Effector memory CD8-positive, alpha-beta T cell (primary cell): ENCODE data around the gene KCTD2.
A peak's percentile ranks its signal among the peaks of the same experiment; 100 is the strongest.

ENCODE experiments used
- ATAC-seq: fragments of 150-1000 bp; cut with Tn5 transposase; replicated peaks from 2 replicates; pipeline ENCODE4 v1.10.0; 2021; ENCODE audit warnings: mild to moderate bottlenecking, moderate library complexity
- DNase-seq, 3 experiments: peaks; one replicate each; pipeline ENCODE4 v3.0.0; 2021
- H3K27ac Mint-ChIP-seq, 2 donors: one replicate each; pipeline ENCODE4 v1.8.0; 2022; ENCODE audit warnings: mild to moderate bottlenecking in 2 of 2, mixed read lengths in 2 of 2, moderate library complexity in 2 of 2
- H3K27me3 Mint-ChIP-seq, 2 donors: one replicate each; pipeline ENCODE4 v1.8.0; 2022; ENCODE audit warnings: mixed read lengths in 2 of 2
- H3K36me3 Mint-ChIP-seq: one replicate; pipeline ENCODE4 v1.8.0; 2022; ENCODE audit warnings: mild to moderate bottlenecking, moderate library complexity, mixed read lengths; ENCODE audit not compliant: insufficient read depth
- H3K4me1 Mint-ChIP-seq, 2 donors: one replicate each; pipeline ENCODE4 v1.8.0; 2022; ENCODE audit warnings: low read depth in 2 of 2, mixed read lengths in 2 of 2
- H3K4me3 Mint-ChIP-seq, 2 donors: one replicate each; pipeline ENCODE4 v1.8.0; 2022; ENCODE audit warnings: mild to moderate bottlenecking in 2 of 2, mixed read lengths in 2 of 2, moderate library complexity in 2 of 2
- H3K9me3 Mint-ChIP-seq, 2 donors: one replicate each; pipeline ENCODE4 v1.8.0; 2022; ENCODE audit warnings: mixed read lengths in 2 of 2

KCTD2 gene

DNA sequence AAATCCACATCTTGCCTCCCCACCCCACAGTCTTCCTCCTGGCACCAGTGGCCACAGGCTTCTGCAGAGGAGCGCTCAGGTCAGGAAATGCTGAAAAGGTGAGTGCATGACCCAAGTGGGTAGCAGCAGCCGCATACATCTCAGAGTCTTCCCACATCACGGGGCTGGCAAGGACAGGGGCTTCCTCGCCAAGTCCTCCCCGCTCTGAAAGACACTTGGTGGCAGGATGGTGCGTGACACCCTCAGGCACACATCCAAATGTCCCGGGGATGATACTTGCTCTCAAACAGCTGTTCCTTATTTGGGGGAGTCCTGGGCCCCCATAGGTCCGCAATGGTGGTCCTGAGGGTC, 32.0 kb downstream of the KCTD2 start:
- H3K4me1 Mint-ChIP-seq: peaks cover 5 to 6% of the 10 kb centered on the region in 2 donors
- H3K4me3 Mint-ChIP-seq: no peak overlapping the region
- ATAC-seq (no peak), DNase-seq (no peak)
- H3K27ac Mint-ChIP-seq: peak overlapping the region in 1 of 2 donors; percentile 29
- H3K9me3 Mint-ChIP-seq: no peaks in the 10 kb centered on the region
- H3K27me3 Mint-ChIP-seq: peaks cover 0 to 16% of the 10 kb centered on the region in 2 donors
- peaks cover 2% of the 10 kb centered on the region for H3K36me3 Mint-ChIP-seq

DNA sequence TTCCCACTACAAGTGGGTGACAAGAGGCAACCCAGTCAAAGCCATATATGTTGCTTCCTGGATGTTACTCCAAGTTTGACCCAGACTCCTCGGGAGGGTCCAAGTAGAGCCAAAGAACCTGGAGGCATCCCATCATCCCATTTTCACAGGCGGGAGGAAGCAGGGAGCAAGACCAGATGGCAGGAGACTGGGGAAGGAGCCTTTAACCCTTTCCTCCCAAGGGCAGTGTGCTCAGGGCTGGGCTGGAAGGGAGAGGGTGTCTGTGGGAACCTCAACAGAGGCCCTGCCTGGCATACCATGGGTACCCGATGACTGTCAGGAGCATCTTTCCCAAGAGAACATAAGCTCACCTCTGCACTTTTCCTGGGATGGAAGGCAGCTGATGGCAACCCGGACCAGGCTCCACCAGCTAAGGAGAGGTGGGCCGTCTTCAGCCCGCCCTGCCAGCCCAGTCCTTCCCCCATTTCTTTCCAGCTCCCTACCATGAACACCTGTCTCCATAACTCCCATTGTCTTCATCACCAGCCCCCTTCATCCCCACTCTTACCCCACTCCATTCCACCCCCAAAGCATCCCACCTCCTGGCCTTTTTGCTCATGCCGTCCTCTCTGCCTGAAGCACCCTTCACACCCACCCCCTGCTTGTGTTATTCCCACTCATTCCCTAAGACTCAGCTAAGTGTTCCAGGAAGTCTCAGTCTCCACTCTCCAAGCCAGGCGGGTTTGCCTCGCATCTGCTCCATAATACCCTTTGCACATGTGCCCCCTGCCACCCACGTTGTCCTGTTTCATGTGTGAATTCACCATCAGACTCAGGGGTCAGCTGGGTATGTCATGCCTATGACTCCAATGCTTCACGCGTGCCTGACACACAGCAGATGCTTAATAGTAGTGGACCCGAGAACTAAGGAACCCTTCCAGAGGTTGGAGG, 34.9 kb downstream of the KCTD2 start:
- Mint-ChIP-seq H3K27ac (no peak overlapping the region), H3K4me1 (peaks cover 5 to 12% of the 10 kb centered on the region in 2 donors), H3K27me3 (peaks cover 0 to 16% of the 10 kb centered on the region in 2 donors), H3K9me3 (no peaks in the 10 kb centered on the region), H3K36me3 (peaks cover 2% of the 10 kb centered on the region), H3K4me3 (no peak overlapping the region)
- ATAC-seq: no peak
- no peak for DNase-seq

DNA sequence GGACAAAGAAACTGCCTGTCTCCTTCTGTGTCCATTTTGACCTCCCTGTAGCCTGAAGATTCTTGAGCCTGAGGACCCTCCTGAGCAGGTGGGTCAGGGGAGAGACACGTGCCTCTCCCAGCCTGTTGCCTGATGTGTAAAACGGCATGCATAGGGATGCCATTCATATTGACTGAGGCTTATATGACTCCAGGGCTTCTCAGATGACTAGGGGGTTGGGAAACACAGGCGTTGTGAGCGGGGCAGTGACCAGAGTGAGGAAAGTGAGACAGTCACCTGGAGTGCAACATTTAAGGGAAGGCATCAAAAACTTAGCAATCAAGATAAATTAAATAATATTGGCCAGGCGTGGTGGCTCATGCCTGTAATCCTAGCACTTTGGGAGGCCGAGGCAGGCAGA, 35.7 kb downstream of the KCTD2 start:
- peaks cover 2% of the 10 kb centered on the region for H3K36me3 Mint-ChIP-seq
- peaks cover under 1 to 13% of the 10 kb centered on the region in 2 donors for H3K4me1 Mint-ChIP-seq
- peaks cover 0 to 16% of the 10 kb centered on the region in 2 donors for H3K27me3 Mint-ChIP-seq
- H3K9me3 Mint-ChIP-seq: no peaks in the 10 kb centered on the region
- H3K4me3 Mint-ChIP-seq: no peak overlapping the region
- no peak overlapping the region for H3K27ac Mint-ChIP-seq
- no peak for ATAC-seq
- no peak for DNase-seq

- Mint-ChIP-seq H3K27ac (peak overlapping the region in 1 of 2 donors; percentile 28), H3K36me3 (peaks cover 2% of the 10 kb centered on the region), H3K9me3 (no peaks in the 10 kb centered on the region), H3K4me1 (peaks cover 0 to 11% of the 10 kb centered on the region in 2 donors), H3K4me3 (no peak overlapping the region), H3K27me3 (peaks cover 0 to 16% of the 10 kb centered on the region in 2 donors)
- no peak for DNase-seq
- ATAC-seq: no peak
Measured at GRCh38 chr17:75084039-75084660, 37.1 kb downstream of the KCTD2 start.

- Mint-ChIP-seq H3K9me3 (no peaks in the 10 kb centered on the region), H3K36me3 (no peaks in the 10 kb centered on the region), H3K27ac (peak overlapping the region; percentile 32 to 83), H3K4me1 (peaks cover 3 to 14% of the 10 kb centered on the region in 2 donors), H3K4me3 (peak overlapping the region; percentile 65 to 73), H3K27me3 (peaks cover 0 to 14% of the 10 kb centered on the region in 2 donors)
- no peak for DNase-seq
- no peak for ATAC-seq
Measured at GRCh38 chr17:75086496-75087181, 39.6 kb downstream of the KCTD2 start.

GRCh38 chr17:75087182-75087557, 40.1 kb downstream of the KCTD2 start:
- Mint-ChIP-seq H3K4me1 (peaks cover 3 to 14% of the 10 kb centered on the region in 2 donors), H3K9me3 (no peaks in the 10 kb centered on the region), H3K36me3 (no peaks in the 10 kb centered on the region), H3K4me3 (peak overlapping the region; percentile 65 to 73), H3K27ac (peak overlapping the region; percentile 32 to 83), H3K27me3 (peaks cover 0 to 9% of the 10 kb centered on the region in 2 donors)
- DNase-seq (no peak), ATAC-seq (peak; percentile 6)

- Mint-ChIP-seq H3K4me1 (peaks cover 3 to 14% of the 10 kb centered on the region in 2 donors), H3K9me3 (no peaks in the 10 kb centered on the region), H3K36me3 (no peaks in the 10 kb centered on the region), H3K27me3 (peaks cover 0 to 2% of the 10 kb centered on the region in 2 donors), H3K27ac (peak within 1 kb of the TSS; percentile 66 to 83), H3K4me3 (peak within 1 kb of the TSS; percentile 65 to 73)
- DNase-seq (peak in 1 of 3 experiments; percentile 10), ATAC-seq (peak; percentile 78)
Measured at GRCh38 chr17:75087558-75088453, 40.8 kb downstream of the KCTD2 start, which contains the start of gene SLC16A5. SLC16A5 (plus strand) TSS chr17:75087954; CDS start chr17:75093637, 5,683 bp downstream.

GRCh38 chr17:75088465-75089417, 41.7 kb downstream of the KCTD2 start:
- H3K4me1 Mint-ChIP-seq: peaks cover 3 to 14% of the 10 kb centered on the region in 2 donors
- H3K4me3 Mint-ChIP-seq: peak overlapping the region; percentile 65 to 73
- peak overlapping the region in 1 of 2 donors; percentile 66 for H3K27ac Mint-ChIP-seq
- no peak for ATAC-seq
- no peaks in the 10 kb centered on the region for H3K9me3 Mint-ChIP-seq
- H3K36me3 Mint-ChIP-seq: no peaks in the 10 kb centered on the region
- DNase-seq: no peak
- H3K27me3 Mint-ChIP-seq: no peaks in the 10 kb centered on the region

- Mint-ChIP-seq H3K36me3 (peaks cover 3% of the 10 kb centered on the region), H3K27ac (peak overlapping the region; percentile 44 to 61), H3K27me3 (no peaks in the 10 kb centered on the region), H3K4me1 (peaks cover 3 to 14% of the 10 kb centered on the region in 2 donors), H3K4me3 (no peak overlapping the region), H3K9me3 (no peaks in the 10 kb centered on the region)
- no peak for ATAC-seq
- no peak for DNase-seq
Measured at GRCh38 chr17:75090871-75091854, 44.1 kb downstream of the KCTD2 start.

DNA sequence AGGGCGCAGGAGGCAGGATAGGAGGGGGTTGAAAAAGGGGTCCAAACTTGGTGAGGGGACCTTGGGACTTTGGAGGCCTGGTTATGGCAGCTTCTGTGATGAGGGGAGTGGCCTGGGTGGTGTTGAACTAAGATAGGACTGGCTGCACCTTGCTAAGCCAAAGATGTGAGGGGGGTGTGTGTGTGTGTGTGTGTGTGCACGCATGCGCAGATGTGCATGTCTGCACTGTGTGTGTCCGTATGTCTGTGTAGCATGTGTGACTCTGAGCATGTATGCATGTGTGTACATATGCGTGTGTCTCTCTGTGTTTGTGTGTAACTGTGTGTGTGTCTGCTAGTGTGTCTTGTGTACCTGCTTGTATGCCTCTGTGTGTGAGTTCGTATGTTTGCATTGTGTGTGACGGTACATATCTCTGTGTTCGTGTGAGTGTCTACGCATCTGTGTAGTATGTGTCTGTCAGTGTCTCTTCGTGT, 44.9 kb downstream of the KCTD2 start:
- no peak for DNase-seq
- H3K9me3 Mint-ChIP-seq: no peaks in the 10 kb centered on the region
- no peaks in the 10 kb centered on the region for H3K27me3 Mint-ChIP-seq
- no peak overlapping the region for H3K27ac Mint-ChIP-seq
- H3K36me3 Mint-ChIP-seq: peaks cover 3% of the 10 kb centered on the region
- H3K4me1 Mint-ChIP-seq: peaks cover 3 to 9% of the 10 kb centered on the region in 2 donors
- no peak for ATAC-seq
- H3K4me3 Mint-ChIP-seq: no peak overlapping the region
